Liver (tissue), 9 donors: Measurements from ENCODE around the gene SCO2. TPM values are rescaled to one million over a fixed set of nuclear protein-coding genes. Genes with fewer than 3 reads are reported as not detected.

ENCODE experiments used
- DNase-seq: peaks from one replicate; pipeline ENCODE4 v3.0.0-alpha.2; 2017; ENCODE audit warnings: low spot score
- H3K27ac ChIP-seq, 2 donors: one replicate each; pipeline ENCODE4 v1.7.0; 2013; ENCODE audit warnings: inconsistent platforms in 2 of 2, low read length in 2 of 2, control low read depth in 1 of 2, low read depth in 1 of 2, mild to moderate bottlenecking in 1 of 2
- H3K27me3 ChIP-seq, 4 donors: one replicate each; pipeline versions ENCODE4 v1.6.1 to v1.7.0; 2013; ENCODE audit warnings: low read length in 3 of 4, inconsistent platforms in 1 of 4, mild to moderate bottlenecking in 1 of 4, moderate library complexity in 1 of 4; ENCODE audit not compliant: control insufficient read depth in 4 of 4, insufficient read depth in 4 of 4
- H3K36me3 ChIP-seq, 4 donors: one replicate each; pipeline versions ENCODE4 v1.6.1 to v1.7.0; 2013; ENCODE audit warnings: low read length in 3 of 4, mild to moderate bottlenecking in 3 of 4, low read depth in 1 of 4, moderate library complexity in 1 of 4; ENCODE audit not compliant: control insufficient read depth in 4 of 4, insufficient read depth in 3 of 4
- H3K4me1 ChIP-seq, 4 donors: one replicate each; pipeline versions ENCODE4 v1.6.1 to v1.7.0; 2013; ENCODE audit warnings: low read length in 3 of 4, mild to moderate bottlenecking in 3 of 4, moderate library complexity in 1 of 4; ENCODE audit not compliant: control insufficient read depth in 4 of 4, insufficient read depth in 4 of 4
- H3K4me3 ChIP-seq, 3 donors: one replicate each; pipeline versions ENCODE4 v1.6.1 to v1.7.0; 2013; ENCODE audit warnings: low read length in 3 of 3, control low read depth in 1 of 3, low read depth in 1 of 3, mild to moderate bottlenecking in 1 of 3
- H3K9ac ChIP-seq, 2 donors: one replicate each; pipeline ENCODE4 v1.7.0; 2013; ENCODE audit warnings: low read length in 2 of 2, mild to moderate bottlenecking in 2 of 2, moderate library complexity in 2 of 2, control low read depth in 1 of 2, low read depth in 1 of 2
- H3K9me3 ChIP-seq, 4 donors: one replicate each; pipeline versions ENCODE4 v1.6.1 to v1.7.0; 2013; ENCODE audit warnings: low read length in 3 of 4; ENCODE audit not compliant: control insufficient read depth in 4 of 4
- EGR1 ChIP-seq, 2 donors: IDR thresholded peaks; 2 replicates each; pipeline ENCODE4 v1.6.1; 2016 to 2018; ENCODE audit warnings: antibody characterized with exemption in 2 of 2, low read depth in 2 of 2
- FOXA1 ChIP-seq: IDR thresholded peaks from 2 replicates; pipeline ENCODE4 v1.6.1; 2016; ENCODE audit warnings: antibody characterized with exemption
- FOXA2 ChIP-seq: IDR thresholded peaks from 2 replicates; pipeline ENCODE4 v1.6.1; 2016; ENCODE audit warnings: antibody characterized with exemption
- GABPA ChIP-seq, 2 donors: IDR thresholded peaks in 1 of 2; conservative IDR thresholded peaks in 1 of 2; 2 replicates each; pipeline ENCODE4 v1.6.1; 2016; ENCODE audit warnings: antibody characterized with exemption in 2 of 2, mild to moderate bottlenecking in 1 of 2, moderate library complexity in 1 of 2
- HNF4A ChIP-seq, 2 donors: conservative IDR thresholded peaks; 2 replicates each; pipeline ENCODE4 v1.6.1; 2016; ENCODE audit warnings: antibody characterized with exemption in 2 of 2, mild to moderate bottlenecking in 2 of 2
- HNF4G ChIP-seq: IDR thresholded peaks from 2 replicates; pipeline ENCODE4 v1.6.1; 2016; ENCODE audit warnings: antibody characterized with exemption
- JUND ChIP-seq, 2 donors: IDR thresholded peaks; 2 replicates each; pipeline ENCODE4 v1.6.1; 2016; ENCODE audit warnings: antibody characterized with exemption in 2 of 2
- NR2F2 ChIP-seq: IDR thresholded peaks from 2 replicates; pipeline ENCODE4 v1.6.1; 2016; ENCODE audit warnings: antibody characterized with exemption
- RAD21 ChIP-seq, 2 donors: IDR thresholded peaks; 2 replicates each; pipeline ENCODE4 v1.6.1; 2016; ENCODE audit warnings: antibody characterized with exemption in 2 of 2, mild to moderate bottlenecking in 2 of 2
- RXRA ChIP-seq, 2 donors: IDR thresholded peaks; 2 replicates each; pipeline ENCODE4 v1.6.1; 2017 to 2018; ENCODE audit warnings: antibody characterized with exemption in 2 of 2, mild to moderate bottlenecking in 1 of 2
- SP1 ChIP-seq: IDR thresholded peaks from 2 replicates; pipeline ENCODE4 v1.6.1; 2018; ENCODE audit warnings: antibody characterized with exemption, mild to moderate bottlenecking
- TAF1 ChIP-seq: conservative IDR thresholded peaks from 2 replicates; pipeline ENCODE4 v1.6.1; 2016; ENCODE audit warnings: antibody characterized with exemption, mild to moderate bottlenecking
- YY1 ChIP-seq: IDR thresholded peaks from 2 replicates; pipeline ENCODE4 v1.6.1; 2016; ENCODE audit warnings: antibody characterized with exemption, mild to moderate bottlenecking
- WGBS: extraction: QIAGEN DNeasy Blood & Tissue Kit; methylation state at CpG from one replicate; pipeline ENCODE4 v1.1.7; 2013; 5-methylcytosine and 5-hydroxymethylcytosine counted together
- polyA plus RNA-seq, 2 donors: library from polyadenylated mRNA; stranded (reverse) in 1 of 2; unstranded in 1 of 2; fragments of 200-250 nt in 1 of 2; fragments of >200 nt in 1 of 2; fragmentation: Nextera tagmentation in 1 of 2; extraction: Ambion mirVana in 1 of 2; gene quantifications; one replicate each; pipeline versions ENCODE4 v1.2.1 to v1.2.3, GENCODE V29; 2013 to 2015
- total RNA-seq, 2 donors: library from RNA; depleted of rRNA; stranded (reverse); fragments of >200 nt; gene quantifications; one replicate each; pipeline ENCODE4 v1.2.3, GENCODE V29; 2014
- TF ChIP-seq, protein P1 (sequence below): IDR thresholded peaks from 2 replicates; pipeline ENCODE4 v1.6.1; 2016; ENCODE audit warnings: antibody characterized with exemption
- TF ChIP-seq, protein P2 (sequence below): IDR thresholded peaks from 2 replicates; pipeline ENCODE4 v1.6.1; 2016; ENCODE audit warnings: antibody characterized with exemption, mild to moderate bottlenecking
- TF ChIP-seq, protein P3 (sequence below): fragments of 150-350 bp; IDR thresholded peaks from 2 replicates; pipeline ENCODE4 v1.5.1; 2017; ENCODE audit warnings: improper control_type of control experiment, low read depth, low read length; ENCODE audit not compliant: missing input control
- TF ChIP-seq, protein P4 (sequence below): IDR thresholded peaks from 2 replicates; pipeline ENCODE4 v1.6.1; 2016; ENCODE audit warnings: antibody characterized with exemption
- donor health status: healthy.
- donor health status: healthy.
- donor health status: healthy.
- donor health status: healthy.
- donor health status: healthy.

SCO2 gene, protein sequence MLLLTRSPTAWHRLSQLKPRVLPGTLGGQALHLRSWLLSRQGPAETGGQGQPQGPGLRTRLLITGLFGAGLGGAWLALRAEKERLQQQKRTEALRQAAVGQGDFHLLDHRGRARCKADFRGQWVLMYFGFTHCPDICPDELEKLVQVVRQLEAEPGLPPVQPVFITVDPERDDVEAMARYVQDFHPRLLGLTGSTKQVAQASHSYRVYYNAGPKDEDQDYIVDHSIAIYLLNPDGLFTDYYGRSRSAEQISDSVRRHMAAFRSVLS
- total RNA-seq (1 to 10 TPM; 1.4 to 1.7 TPM), polyA plus RNA-seq (1 to 10 TPM; 1.9 to 2.9 TPM)

DNA sequence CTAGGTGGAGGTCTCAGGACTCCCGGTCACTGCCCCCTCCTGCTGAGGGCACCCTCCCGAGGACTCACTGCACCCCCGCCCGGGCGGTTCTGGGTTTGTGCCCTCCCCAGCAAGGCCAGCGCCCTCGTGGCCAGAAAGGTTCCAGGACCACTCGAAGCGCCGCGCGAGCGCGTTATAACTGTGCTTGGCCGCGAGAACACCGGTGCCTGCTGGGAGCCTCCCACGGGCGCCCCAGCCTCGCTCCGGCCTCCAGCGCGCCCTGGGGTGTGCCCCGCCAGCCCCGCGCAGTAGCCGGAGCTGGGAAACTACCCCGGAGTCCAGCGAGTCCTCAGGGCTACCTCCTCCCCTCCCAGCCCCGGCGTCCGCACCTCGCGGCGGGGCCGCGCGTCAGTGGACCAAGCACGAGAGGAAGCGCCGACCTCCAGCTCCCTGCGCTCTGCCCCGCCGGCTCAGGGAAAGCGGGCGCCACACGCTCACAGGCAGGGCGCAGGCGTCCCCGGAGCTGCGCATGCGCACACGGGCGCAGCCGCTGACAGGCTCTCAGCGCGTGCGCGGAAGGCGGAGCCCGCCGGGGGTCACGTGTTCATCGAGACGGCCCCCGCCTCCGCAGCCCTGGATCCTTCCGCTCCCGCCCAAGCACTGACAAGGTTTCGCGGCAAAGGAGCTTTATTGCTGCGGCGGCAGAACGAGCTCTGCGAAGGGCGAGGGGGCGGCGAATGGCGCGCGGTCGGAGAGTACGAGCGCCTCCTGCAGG, at the start of gene SCO2:
Gene SCO2 (minus strand): TSS at position 495 of the 754 bp plus-strand sequence. CDS start 1,187 bp downstream, outside the sequence.
- Histone ChIP-seq H3K27ac (peak within 1 kb of the TSS; percentile 92 to 96), H3K9ac (peak within 1 kb of the TSS; percentile 24 to 59), H3K27me3 (no peaks in the 10 kb centered on the region), H3K9me3 (no peaks in the 10 kb centered on the region), H3K36me3 (peaks cover 9 to 29% (median 11%) of the 10 kb centered on the region in 4 donors), H3K4me1 (peaks cover 13 to 57% (median 31%) of the 10 kb centered on the region in 4 donors), H3K4me3 (peak within 1 kb of the TSS; percentile 44 to 77 (median 73))
- peak; percentile 6 for TF ChIP-seq NR2F2
- TF ChIP-seq, protein P1, sequence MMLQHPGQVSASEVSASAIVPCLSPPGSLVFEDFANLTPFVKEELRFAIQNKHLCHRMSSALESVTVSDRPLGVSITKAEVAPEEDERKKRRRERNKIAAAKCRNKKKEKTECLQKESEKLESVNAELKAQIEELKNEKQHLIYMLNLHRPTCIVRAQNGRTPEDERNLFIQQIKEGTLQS = no peak
- TF ChIP-seq JUND (IDR thresholded peaks at IDR 0.05) = no peak
- TF ChIP-seq, protein P2, sequence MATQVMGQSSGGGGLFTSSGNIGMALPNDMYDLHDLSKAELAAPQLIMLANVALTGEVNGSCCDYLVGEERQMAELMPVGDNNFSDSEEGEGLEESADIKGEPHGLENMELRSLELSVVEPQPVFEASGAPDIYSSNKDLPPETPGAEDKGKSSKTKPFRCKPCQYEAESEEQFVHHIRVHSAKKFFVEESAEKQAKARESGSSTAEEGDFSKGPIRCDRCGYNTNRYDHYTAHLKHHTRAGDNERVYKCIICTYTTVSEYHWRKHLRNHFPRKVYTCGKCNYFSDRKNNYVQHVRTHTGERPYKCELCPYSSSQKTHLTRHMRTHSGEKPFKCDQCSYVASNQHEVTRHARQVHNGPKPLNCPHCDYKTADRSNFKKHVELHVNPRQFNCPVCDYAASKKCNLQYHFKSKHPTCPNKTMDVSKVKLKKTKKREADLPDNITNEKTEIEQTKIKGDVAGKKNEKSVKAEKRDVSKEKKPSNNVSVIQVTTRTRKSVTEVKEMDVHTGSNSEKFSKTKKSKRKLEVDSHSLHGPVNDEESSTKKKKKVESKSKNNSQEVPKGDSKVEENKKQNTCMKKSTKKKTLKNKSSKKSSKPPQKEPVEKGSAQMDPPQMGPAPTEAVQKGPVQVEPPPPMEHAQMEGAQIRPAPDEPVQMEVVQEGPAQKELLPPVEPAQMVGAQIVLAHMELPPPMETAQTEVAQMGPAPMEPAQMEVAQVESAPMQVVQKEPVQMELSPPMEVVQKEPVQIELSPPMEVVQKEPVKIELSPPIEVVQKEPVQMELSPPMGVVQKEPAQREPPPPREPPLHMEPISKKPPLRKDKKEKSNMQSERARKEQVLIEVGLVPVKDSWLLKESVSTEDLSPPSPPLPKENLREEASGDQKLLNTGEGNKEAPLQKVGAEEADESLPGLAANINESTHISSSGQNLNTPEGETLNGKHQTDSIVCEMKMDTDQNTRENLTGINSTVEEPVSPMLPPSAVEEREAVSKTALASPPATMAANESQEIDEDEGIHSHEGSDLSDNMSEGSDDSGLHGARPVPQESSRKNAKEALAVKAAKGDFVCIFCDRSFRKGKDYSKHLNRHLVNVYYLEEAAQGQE = no peak
- no peak for TF ChIP-seq YY1
- TF ChIP-seq, protein P3, sequence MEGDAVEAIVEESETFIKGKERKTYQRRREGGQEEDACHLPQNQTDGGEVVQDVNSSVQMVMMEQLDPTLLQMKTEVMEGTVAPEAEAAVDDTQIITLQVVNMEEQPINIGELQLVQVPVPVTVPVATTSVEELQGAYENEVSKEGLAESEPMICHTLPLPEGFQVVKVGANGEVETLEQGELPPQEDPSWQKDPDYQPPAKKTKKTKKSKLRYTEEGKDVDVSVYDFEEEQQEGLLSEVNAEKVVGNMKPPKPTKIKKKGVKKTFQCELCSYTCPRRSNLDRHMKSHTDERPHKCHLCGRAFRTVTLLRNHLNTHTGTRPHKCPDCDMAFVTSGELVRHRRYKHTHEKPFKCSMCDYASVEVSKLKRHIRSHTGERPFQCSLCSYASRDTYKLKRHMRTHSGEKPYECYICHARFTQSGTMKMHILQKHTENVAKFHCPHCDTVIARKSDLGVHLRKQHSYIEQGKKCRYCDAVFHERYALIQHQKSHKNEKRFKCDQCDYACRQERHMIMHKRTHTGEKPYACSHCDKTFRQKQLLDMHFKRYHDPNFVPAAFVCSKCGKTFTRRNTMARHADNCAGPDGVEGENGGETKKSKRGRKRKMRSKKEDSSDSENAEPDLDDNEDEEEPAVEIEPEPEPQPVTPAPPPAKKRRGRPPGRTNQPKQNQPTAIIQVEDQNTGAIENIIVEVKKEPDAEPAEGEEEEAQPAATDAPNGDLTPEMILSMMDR = peak; percentile 21
- TF ChIP-seq HNF4G = no peak
- no peak for TF ChIP-seq FOXA1
- TF ChIP-seq HNF4A (conservative IDR thresholded peaks at IDR 0.05) = no peak
- peak; percentile 45 for TF ChIP-seq SP1
- TF ChIP-seq EGR1 (IDR thresholded peaks at IDR 0.05; ENCODE audit: low read depth in 2 of 2) = peak; percentile 59 to 84
- TF ChIP-seq RXRA (IDR thresholded peaks at IDR 0.05) = peak; percentile 88 to 95
- no peak for TF ChIP-seq TAF1
- peak; percentile 15 to 48 for TF ChIP-seq RAD21 (IDR thresholded peaks at IDR 0.05)
- TF ChIP-seq FOXA2 = no peak
- WGBS = under 1% methylated on average over 84 of the region's 84 CpGs
- DNase-seq = peak; percentile 96

DNA sequence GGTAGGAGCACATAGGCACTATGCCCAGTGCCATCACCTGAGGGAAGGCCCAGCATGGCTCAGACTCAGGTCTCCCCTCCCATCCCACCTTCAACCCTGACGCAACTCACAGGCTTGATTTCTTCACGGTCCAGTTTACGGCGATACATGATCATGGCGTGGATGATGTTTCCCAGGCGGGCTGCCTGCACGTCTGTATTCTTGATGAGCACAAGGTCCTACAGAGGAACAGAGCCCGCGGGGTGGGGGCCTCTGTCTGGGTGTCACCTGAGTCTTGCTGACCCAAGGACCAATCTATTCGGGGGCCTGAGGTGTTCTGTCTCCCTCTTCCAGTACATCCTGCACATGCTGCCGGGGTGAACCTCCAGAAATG, 49.0 kb upstream of the SCO2 start:
- DNase-seq = no peak
- H3K9ac ChIP-seq = no peak overlapping the region
- TF ChIP-seq RXRA (IDR thresholded peaks at IDR 0.05) (no peak), TAF1 (no peak), FOXA1 (no peak), GABPA (IDR thresholded peaks at IDR 0.05 in 1 of 2, conservative IDR thresholded peaks at IDR 0.05 in 1 of 2) (no peak)
- TF ChIP-seq, protein P2 = no peak
- TF ChIP-seq, protein P4, sequence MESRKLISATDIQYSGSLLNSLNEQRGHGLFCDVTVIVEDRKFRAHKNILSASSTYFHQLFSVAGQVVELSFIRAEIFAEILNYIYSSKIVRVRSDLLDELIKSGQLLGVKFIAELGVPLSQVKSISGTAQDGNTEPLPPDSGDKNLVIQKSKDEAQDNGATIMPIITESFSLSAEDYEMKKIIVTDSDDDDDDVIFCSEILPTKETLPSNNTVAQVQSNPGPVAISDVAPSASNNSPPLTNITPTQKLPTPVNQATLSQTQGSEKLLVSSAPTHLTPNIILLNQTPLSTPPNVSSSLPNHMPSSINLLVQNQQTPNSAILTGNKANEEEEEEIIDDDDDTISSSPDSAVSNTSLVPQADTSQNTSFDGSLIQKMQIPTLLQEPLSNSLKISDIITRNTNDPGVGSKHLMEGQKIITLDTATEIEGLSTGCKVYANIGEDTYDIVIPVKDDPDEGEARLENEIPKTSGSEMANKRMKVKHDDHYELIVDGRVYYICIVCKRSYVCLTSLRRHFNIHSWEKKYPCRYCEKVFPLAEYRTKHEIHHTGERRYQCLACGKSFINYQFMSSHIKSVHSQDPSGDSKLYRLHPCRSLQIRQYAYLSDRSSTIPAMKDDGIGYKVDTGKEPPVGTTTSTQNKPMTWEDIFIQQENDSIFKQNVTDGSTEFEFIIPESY = no peak
- peaks cover 8 to 26% (median 20%) of the 10 kb centered on the region in 4 donors for H3K4me1 ChIP-seq
- H3K4me3 ChIP-seq = no peak overlapping the region
- WGBS = 93% methylated on average over 11 of the region's 11 CpGs
- H3K36me3 ChIP-seq = peaks cover 0 to 13% (median under 1%) of the 10 kb centered on the region in 4 donors
- H3K27me3 ChIP-seq = no peaks in the 10 kb centered on the region
- no peaks in the 10 kb centered on the region for H3K9me3 ChIP-seq
- H3K27ac ChIP-seq = no peak overlapping the region
